Midbrain (tissue), 1 donor: Measurements from ENCODE around the gene S100A3.
A peak's percentile ranks its signal among the peaks of the same experiment; 100 is the strongest.
"Not testable (repeated sequence)": the region's sequence is repeated elsewhere in the genome, so short reads cannot be mapped to it uniquely, and the experiment has no call there.

Experiments used
- DNase-seq: peaks from one replicate; lab custom pipeline; 2025; lab: John Stamatoyannopoulos, UW

The S100A3 gene

DNA sequence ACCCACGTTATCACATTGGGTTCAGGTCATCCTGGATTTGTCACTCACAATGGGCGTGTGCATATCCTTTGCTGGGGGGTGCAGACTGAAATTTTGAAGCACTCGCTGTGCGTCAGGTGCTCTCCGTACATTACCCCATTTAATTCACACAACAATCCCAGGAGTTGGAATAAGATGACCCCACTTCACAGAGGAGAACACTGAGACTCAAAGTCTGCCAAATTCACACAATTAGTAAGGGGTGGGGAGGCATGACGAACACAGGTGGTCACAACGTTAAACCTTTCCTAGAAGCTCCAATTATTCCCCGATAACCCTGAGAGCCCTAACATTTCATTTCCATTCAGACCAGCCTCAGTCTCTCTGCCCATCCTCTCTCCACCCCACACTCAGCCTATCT, 20.4 kb upstream of the S100A3 start:
- no peak for DNase-seq

DNA sequence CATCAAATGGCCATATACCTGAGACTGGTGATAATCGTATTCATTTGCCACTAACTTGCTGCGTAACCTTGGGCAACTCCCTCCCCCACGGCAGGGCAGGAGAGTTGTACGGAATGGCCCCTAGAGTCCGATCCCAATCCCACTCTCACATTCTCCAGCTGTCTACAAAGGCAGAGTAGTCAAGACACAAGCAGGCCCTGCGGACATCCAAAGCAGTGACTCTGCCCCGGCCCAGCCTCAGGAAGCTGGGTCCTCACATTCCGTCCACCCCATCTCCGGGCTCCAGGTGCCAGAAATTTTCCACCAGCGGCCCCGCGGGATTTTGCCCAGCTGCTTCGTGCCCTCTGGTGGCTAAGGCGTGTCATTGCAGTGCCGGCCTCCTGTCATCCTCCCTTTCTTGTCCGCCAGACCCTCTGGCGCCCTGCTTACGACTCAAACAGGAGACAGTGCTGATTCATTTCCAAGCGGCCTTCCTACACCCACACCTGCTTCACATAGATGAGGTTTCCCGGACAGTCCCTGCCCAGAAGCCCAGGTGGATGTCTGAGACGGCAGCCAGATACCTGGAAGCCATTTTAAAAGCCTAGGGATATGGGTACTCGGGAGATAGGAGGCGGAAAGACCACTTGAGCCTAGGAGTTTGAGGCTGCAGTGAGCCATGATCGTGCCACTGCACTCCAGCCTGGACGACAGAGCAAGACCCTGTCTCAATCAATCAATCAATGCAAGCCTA, 19.5 kb upstream of the S100A3 start:
- DNase-seq, result peak; percentile 79

GRCh38 chr1:153567621-153568366, 18.7 kb upstream of the S100A3 start:
- DNase-seq, result no peak

DNA sequence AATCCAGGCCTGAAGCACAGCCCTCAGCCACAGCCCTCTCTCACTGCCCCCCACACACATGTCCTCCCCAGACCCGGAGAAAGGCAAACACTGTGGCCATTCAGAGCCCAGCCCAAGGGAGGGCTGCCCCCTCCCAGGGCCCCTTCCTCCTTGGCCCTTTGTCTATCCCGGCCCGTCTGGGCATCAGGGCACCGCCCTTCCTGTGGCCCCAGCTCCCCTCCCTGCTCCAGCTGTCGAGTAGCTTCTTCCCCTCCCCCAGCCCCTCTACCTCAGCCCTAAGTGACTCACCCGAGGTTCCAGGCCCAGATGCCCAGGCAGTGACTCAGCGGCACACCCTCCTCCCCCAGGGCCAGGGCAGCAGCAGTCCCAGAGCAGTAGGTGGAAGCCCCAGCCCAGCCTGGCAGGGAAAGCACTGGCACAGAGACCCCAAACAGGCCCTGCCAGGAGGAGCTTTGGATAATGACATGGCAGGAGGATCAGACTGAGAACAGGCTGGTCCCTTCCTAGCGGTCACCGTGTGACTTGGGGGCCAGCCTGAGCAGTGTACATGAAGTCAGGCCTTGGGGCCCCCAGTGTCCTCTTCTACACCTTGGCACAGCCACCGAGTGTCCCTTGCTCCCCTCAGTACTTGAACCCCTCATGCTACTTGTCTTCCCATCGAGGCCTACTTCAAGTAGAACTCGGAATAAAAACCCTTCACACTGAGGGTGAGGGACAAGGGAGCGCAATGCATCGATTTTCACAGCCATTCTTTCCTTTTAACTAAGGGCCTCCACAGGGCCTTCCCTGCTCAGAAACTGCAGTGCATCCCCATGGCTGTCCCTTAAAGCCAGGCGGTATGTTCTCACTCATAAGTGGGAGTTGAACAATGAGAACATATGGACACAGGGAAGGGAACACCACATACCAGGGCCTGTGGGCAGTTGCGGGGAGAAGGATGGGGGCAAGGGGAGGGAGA, 17.6 kb upstream of the S100A3 start:
- peak; percentile 41 for DNase-seq

- no peak for DNase-seq
Observed at GRCh38 chr1:153565529-153566374, 16.7 kb upstream of the S100A3 start, which contains the start of gene S100A2. TSS of gene S100A2 (minus strand) at chr1:153565844. CDS start at chr1:153563877, 1,967 bp downstream.

- DNase-seq, result no peak
Observed at GRCh38 chr1:153563991-153564390, 14.9 kb upstream of the S100A3 start.

DNA sequence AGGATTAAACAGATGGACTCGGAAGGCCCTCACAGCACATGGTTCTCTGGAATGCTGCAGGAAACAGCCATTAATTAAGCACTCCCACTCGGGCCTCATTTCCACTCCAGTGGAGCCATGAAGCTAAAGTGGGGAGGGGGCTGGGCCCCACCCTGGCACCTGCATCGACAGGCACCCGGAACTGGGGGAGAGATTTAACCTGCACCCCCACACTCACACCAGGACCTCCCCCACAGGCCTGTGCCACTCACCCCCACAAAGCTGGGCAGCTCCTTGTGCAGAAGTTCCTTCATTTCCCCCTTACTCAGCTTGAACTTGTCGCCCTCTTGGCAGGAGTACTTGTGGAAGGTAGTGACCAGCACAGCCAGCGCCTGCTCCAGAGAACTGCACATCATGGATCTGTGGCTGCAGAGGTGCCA, 14.4 kb upstream of the S100A3 start:
- no peak for DNase-seq

DNA sequence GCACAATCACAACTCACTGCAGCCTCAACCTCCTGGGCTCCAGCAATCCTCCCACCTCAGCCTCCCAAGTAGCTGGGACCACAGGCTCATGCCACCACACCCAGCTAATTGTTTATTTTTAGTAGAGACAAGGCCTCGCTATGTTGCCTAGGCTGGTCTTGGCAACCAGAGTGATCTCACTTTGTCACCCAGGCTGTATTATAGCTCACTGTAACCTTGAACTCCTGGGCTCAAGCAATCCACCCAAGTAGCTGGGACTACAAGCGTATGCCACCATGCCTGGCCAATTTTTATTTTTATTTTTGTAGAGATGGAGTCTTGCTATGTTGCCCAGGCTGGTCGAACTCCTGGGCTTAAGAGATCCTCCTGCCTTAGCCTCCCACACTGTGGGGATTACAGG, 13.0 kb upstream of the S100A3 start:
- DNase-seq, result not testable (repeated sequence)

DNA sequence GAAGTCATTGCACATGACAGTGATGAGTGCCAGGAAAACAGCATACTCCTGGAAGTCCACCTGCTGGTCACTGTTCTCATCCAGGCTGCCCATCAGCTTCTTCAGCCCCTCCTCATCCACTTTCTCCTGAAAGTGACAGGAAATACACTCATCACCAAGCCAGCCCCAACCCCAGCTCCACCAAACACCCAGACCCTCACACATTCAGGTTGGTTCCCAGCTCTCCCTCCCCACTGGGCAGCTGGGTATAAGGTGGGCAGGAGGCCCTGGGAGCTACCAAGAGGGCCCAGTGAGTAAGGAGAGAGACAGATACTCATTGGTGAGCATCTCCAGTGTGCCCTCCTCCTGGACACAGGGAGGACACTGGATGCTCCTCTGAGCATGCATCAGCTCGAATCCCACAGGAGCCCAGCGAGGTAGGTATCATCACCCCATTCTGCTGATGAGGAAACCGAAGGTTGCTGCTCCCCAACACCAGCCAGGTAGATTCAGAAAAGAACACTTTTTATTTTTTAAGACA, 12.5 kb upstream of the S100A3 start:
- DNase-seq, result no peak

GRCh38 chr1:153560771-153561465, 11.9 kb upstream of the S100A3 start:
- DNase-seq, result no peak

- no peak for DNase-seq
Observed at GRCh38 chr1:153560241-153560640, 11.2 kb upstream of the S100A3 start.

GRCh38 chr1:153557877-153558276, 8.8 kb upstream of the S100A3 start:
- no peak for DNase-seq

DNA sequence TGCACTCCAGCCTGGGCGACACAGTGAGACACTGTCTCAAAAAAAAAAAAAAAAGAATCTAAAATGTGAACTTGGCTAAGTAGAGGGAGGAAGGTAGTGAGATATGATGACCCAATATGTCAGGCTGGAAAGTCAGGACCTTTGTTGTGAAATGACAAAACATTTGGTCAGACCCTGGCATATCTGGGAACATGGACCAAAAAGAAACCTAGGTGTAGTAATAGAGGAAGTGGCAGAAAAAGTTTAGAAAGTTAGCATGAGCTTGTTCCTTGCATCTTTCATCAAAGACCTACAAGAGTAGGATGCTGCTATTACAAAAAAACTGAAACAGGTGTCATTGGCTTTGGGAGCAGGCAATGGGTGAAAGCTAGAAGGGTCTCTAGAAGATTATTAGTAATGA, 7.3 kb upstream of the S100A3 start:
- DNase-seq, result no peak

DNA sequence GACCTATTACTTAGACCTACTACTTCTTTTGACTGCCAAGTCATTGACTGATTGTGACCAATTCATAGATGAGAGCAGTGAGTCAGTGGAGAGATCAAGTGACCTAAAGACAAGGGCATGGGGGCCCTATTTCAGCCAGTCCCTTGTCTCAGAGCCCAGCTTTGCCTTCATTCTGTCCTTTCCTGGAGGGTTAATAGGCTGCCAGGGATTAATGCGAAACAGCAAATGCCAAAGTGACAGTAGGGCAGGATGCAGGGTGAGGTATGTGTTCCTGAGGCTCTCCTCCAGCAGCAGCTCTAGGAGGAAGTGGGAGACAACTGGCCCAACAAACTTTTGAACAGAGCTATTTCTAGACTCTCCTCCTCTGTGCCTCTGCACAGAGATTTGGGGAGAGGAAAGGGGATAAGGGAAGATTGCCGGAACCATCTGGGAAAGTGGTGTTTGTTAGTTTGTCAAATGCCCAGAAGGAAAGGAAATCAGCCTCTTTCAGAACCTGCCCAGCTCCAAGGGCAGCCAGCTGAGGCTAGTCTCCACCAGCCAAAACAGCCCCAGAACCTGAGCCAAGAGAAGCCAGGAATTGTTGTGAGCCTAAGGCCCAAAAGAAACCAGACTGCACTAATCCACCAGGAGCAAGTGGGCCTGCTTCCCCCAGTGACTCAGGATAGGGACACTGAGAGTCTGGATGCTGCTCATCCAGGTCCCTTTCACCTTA, 4.9 kb upstream of the S100A3 start:
- DNase-seq, result no peak

- DNase-seq, result no peak
Observed at GRCh38 chr1:153553096-153553495, 4.0 kb upstream of the S100A3 start.

GRCh38 chr1:153552335-153552734, 3.3 kb upstream of the S100A3 start:
- DNase-seq, result no peak

DNA sequence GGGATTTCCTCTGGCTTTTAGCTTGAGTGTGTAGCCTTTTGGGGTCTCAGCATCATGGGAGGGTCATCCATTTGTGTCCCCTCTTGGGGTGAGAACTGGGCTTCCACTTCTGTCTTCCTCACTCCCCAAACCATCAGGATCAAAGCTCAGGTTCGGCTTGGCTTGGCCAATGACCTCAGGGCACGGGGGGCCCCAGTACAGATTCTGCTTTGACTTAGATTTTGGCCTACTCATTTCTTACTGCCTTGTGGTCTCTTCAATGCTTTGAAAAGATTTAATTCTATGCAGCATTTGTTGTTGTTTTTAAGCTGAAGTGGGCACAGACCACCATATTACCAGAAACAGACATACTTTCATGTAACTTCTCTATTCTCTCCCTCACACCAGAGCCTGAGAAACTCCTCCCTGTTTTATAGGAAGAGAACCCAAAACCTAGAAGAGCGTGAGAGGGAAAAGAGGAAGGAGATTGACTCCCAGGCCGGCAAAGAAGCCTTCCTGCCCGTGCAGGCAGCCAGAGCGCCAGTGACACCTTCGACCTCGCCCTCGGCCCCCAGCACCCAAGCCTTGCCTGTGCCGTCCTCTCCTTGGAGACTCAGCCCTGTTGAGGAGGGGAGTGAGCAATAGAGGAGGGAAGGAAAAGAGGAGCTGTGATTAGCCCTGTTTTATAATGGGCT, 1.9 kb upstream of the S100A3 start:
- no peak for DNase-seq

- no peak for DNase-seq
Observed at GRCh38 chr1:153550398-153550758, 1.3 kb upstream of the S100A3 start.

DNA sequence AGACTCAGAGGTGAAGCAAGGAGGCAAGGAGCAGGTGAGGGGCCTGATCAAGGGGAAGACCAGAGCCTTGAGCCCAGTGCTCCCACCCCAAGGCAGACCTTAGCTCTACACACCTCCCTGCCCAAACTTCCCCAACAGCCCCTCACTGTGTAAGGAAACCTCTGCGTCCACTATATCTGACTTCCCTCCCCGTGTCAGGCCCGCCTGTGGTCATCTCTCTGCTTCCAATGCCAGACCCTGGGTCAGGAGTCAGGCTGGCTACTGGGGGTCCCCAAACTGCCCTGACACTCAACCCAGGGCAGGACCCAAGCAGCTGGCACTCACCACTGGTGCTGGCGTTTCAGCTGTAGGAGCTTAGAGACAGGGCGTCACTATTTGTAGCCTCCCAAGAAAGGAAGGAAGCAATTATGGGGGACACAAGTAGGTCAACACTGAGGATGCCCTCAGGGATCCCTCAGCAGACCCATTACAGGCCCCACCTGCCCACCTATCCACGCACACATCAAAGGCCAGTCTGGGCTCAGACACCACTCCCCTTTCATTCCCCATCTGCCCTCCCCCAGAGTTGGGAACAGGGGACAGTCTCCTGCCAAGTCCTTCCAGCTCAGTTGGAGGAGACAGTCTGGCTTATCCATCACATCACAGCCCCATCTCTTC, 811 bp upstream of the S100A3 start:
- DNase-seq, result no peak
